ENCODE data around the gene GULP1.

- TF ChIP-seq CTCF (IDR thresholded peaks at IDR 0.05) = no peak
- TF ChIP-seq EP300 (IDR thresholded peaks at IDR 0.05) = no peak
- no peak for TF ChIP-seq POLR2A (IDR thresholded peaks at IDR 0.05)
- TF ChIP-seq POLR2AphosphoS5 (IDR thresholded peaks at IDR 0.05) = no peak
These were observed 158.3 kb downstream of the GULP1 start for GRCh38 chr2:188449971-188450370.
